Glutamatergic neuron (in vitro differentiated cells): Measurements from ENCODE around the gene CLMN. TPM values are rescaled to one million over a fixed set of nuclear protein-coding genes. Genes with fewer than 3 reads are reported as not detected.

Source experiments
- DNase-seq: peaks from one replicate; pipeline ENCODE4 v3.0.0; 2022
- H3K27ac Mint-ChIP-seq: one replicate; pipeline ENCODE4 v1.8.0; 2020; ENCODE audit warnings: mild to moderate bottlenecking, mixed read lengths, inconsistent platforms; ENCODE audit not compliant: unreplicated experiment
- H3K27me3 Mint-ChIP-seq: one replicate; pipeline ENCODE4 v1.8.0; 2020; ENCODE audit warnings: mild to moderate bottlenecking, moderate library complexity, mixed read lengths, inconsistent platforms; ENCODE audit not compliant: unreplicated experiment
- H3K36me3 Mint-ChIP-seq: one replicate; pipeline ENCODE4 v1.8.0; 2020; ENCODE audit warnings: mild to moderate bottlenecking, mixed read lengths, inconsistent platforms; ENCODE audit not compliant: unreplicated experiment
- H3K4me1 Mint-ChIP-seq: one replicate; pipeline ENCODE4 v1.8.0; 2020; ENCODE audit warnings: mild to moderate bottlenecking, low read depth, mixed read lengths, inconsistent platforms; ENCODE audit not compliant: unreplicated experiment
- H3K4me3 Mint-ChIP-seq: one replicate; pipeline ENCODE4 v1.8.0; 2020; ENCODE audit warnings: mild to moderate bottlenecking, mixed read lengths, inconsistent platforms; ENCODE audit not compliant: unreplicated experiment
- H3K9me3 Mint-ChIP-seq: one replicate; pipeline ENCODE4 v1.8.0; 2020; ENCODE audit warnings: mild to moderate bottlenecking, moderate library complexity, mixed read lengths, inconsistent platforms; ENCODE audit not compliant: unreplicated experiment
- CTCF ChIP-seq: fragments of 200-600 bp; sonication (generic); IDR thresholded peaks from one replicate; pipeline ENCODE4 v1.5.0; 2021; ENCODE audit not compliant: partially characterized antibody, unreplicated experiment
- microRNA-seq: library from miRNA; unstranded; fragments of <30 nt; microRNA quantifications from one replicate; pipeline ENCODE4, GENCODE V29; 2020; ENCODE audit not compliant: unreplicated experiment
- total RNA-seq: library from RNA; stranded (reverse); fragmentation: NEBNext Ultra II Directional; extraction: Animal tissue kit (Norgen Biotek cat#: 25700); gene quantifications from one replicate; pipeline ENCODE4 v1.2.1, GENCODE V29; 2021; ENCODE audit not compliant: unreplicated experiment

The CLMN gene
- total RNA-seq, 1 donor from 2014 or later, result 17.6 TPM

- Mint-ChIP-seq H3K4me1 (peaks cover 8% of the 10 kb centered on the region), H3K4me3 (no peak overlapping the region), H3K27me3 (no peaks in the 10 kb centered on the region), H3K9me3 (no peaks in the 10 kb centered on the region), H3K27ac (no peak overlapping the region), H3K36me3 (no peaks in the 10 kb centered on the region)
- TF ChIP-seq CTCF, result no peak
- DNase-seq, result no peak
Observed at GRCh38 chr14:95136631-95137030, 183.1 kb downstream of the CLMN start.

GRCh38 chr14:95134304-95134933 is 185.3 kb downstream of the CLMN start:
- no peak overlapping the region for H3K27ac Mint-ChIP-seq
- H3K4me1 Mint-ChIP-seq, result peaks cover 7% of the 10 kb centered on the region
- no peaks in the 10 kb centered on the region for H3K27me3 Mint-ChIP-seq
- H3K36me3 Mint-ChIP-seq, result no peaks in the 10 kb centered on the region
- no peak for TF ChIP-seq CTCF
- DNase-seq, result no peak
- no peaks in the 10 kb centered on the region for H3K9me3 Mint-ChIP-seq
- H3K4me3 Mint-ChIP-seq, result no peak overlapping the region

DNA sequence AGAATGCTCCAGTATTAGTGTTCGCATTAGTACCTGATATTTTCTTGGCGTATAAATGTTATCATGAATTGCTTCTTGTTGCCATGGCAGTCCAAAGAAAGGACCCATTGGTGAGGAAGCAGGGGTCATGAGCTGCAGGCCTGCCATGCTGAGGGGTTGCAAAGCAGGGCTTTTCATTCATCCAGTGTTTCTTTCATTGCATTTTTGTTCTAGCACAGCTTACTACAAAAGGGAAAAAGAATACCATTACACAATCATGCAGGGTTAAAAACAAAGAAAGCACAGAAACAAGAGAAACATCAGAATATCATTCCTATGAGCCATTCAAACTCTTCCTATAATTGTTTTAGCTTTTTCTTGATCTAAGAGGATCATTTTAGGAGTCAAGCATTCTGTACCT is 186.4 kb downstream of the CLMN start:
- no peaks in the 10 kb centered on the region for H3K27me3 Mint-ChIP-seq
- no peaks in the 10 kb centered on the region for H3K9me3 Mint-ChIP-seq
- H3K27ac Mint-ChIP-seq, result no peak overlapping the region
- DNase-seq, result no peak
- H3K36me3 Mint-ChIP-seq, result no peaks in the 10 kb centered on the region
- no peak overlapping the region for H3K4me3 Mint-ChIP-seq
- TF ChIP-seq CTCF, result no peak
- H3K4me1 Mint-ChIP-seq, result peaks cover 3% of the 10 kb centered on the region

DNA sequence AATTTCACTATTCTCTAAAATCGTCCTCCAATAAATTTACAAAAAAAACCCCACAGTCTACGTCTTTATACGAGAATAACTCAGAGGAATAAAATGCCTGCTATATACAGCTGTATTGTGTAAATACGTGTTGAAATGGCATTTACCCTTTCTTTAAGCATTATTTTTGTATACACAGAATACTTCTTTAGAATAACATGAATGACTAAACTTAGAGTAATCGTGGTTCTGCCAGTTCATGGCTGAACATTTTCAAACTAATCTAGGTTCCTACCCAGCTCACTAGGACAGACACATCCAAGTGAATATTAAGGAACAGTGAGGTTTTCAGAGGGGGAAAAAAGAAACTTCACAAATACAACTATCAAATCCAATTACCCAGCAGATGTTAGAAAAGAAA is 186.9 kb downstream of the CLMN start:
- no peak for TF ChIP-seq CTCF
- Mint-ChIP-seq H3K9me3 (no peaks in the 10 kb centered on the region), H3K4me1 (peaks cover under 1% of the 10 kb centered on the region), H3K4me3 (no peak overlapping the region), H3K36me3 (no peaks in the 10 kb centered on the region), H3K27me3 (no peaks in the 10 kb centered on the region), H3K27ac (no peak overlapping the region)
- no peak for DNase-seq

Small RNAs within 50 kb of the gene (microRNA-seq; reads per million reads assigned to microRNA genes)
- 7.4 reads per million, percentile 41 among the genes with 10 or more reads in this experiment for gene MIR3173

Other genes starting within 250 kb of the CLMN start
- gene DICER1, start 162.4 kb downstream of the CLMN start, total RNA-seq, result 113 TPM
- 7.1 TPM for gene SYNE3, start 196.7 kb upstream of the CLMN start, total RNA-seq
- 38.9 TPM for gene GLRX5, start 215.1 kb upstream of the CLMN start, total RNA-seq